GM12878 (cell line): Measurements from ENCODE around the gene ATP6V0D1.

ENCODE experiments used
- NR2C2 ChIP-seq: IDR thresholded peaks from 2 replicates; pipeline ENCODE4 v1.6.1; 2011; ENCODE audit warnings: borderline replicate concordance, low read depth; ENCODE audit not compliant: control insufficient read depth, insufficient read length
- YY1 ChIP-seq: IDR thresholded peaks from 2 replicates; pipeline ENCODE4 v1.6.1; 2011; ENCODE audit warnings: low read depth, mild to moderate bottlenecking, low read length

DNA sequence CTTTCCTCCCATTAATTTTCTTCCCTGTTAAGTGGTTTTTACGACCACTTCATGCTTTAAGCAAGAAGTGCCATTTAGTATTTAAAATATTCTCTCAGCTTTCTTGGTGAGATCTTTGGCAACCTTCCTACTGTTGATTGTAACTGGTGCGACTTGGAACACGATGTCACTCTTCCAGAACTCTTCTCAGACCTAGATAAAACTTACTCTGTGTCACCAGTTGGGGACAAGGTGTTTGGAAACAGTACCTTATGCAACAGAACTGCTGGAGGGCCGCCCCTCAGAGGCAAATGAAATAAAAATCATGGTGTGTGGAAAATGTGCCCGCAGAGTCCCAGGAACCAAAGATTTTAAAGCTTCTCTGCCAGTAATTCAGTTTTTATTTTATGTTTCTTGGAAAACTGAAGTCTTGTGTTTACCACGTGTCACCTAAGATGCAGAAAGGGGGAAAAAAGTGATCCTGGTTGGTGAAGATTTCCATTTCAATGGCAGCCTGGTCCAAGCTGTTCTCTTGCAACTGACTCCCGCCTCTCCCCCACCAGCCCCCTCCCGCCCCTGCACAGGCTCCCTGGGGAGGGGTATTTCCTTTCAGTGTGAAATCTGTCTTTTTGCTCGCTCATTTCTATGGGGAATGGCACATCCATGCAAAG, 57.2 kb downstream of the ATP6V0D1 start:
- no peak for TF ChIP-seq YY1
- TF ChIP-seq NR2C2, result no peak
